Gastrocnemius medialis (tissue), 4 donors: ENCODE data around the gene TMEM266.

Experiments used
- CTCF ChIP-seq, 5 experiments: fragments of 450-650 bp in 3 of 5; fragments of 200-600 bp in 2 of 5; sonication (generic) in 2 of 5; IDR thresholded peaks in 4 of 5; conservative IDR thresholded peaks in 1 of 5; 1 replicate in 4 of 5; 2 replicates in 1 of 5; pipeline ENCODE4 v1.5.1; 2016 to 2019; ENCODE audit warnings: antibody characterized with exemption in 5 of 5, mild to moderate bottlenecking in 3 of 5, moderate library complexity in 3 of 5
- POLR2A ChIP-seq, 2 donors: fragments of 450-650 bp; IDR thresholded peaks; one replicate each; pipeline ENCODE4 v1.6.1; 2017; ENCODE audit warnings: antibody characterized with exemption in 2 of 2, mild to moderate bottlenecking in 2 of 2, moderate library complexity in 2 of 2

- TF ChIP-seq CTCF (IDR thresholded peaks at IDR 0.05 in 4 of 5, conservative IDR thresholded peaks at IDR 0.05 in 1 of 5), result no peak
- TF ChIP-seq POLR2A (IDR thresholded peaks at IDR 0.05), result no peak
These were observed 141.9 kb downstream of the TMEM266 start for GRCh38 chr15:76201536-76202255.
